Measurements from ENCODE around the gene PISD.
"Not testable (repeated sequence)": the region's sequence is repeated elsewhere in the genome, so short reads cannot be mapped to it uniquely, and the experiment has no call there.

PISD gene

DNA sequence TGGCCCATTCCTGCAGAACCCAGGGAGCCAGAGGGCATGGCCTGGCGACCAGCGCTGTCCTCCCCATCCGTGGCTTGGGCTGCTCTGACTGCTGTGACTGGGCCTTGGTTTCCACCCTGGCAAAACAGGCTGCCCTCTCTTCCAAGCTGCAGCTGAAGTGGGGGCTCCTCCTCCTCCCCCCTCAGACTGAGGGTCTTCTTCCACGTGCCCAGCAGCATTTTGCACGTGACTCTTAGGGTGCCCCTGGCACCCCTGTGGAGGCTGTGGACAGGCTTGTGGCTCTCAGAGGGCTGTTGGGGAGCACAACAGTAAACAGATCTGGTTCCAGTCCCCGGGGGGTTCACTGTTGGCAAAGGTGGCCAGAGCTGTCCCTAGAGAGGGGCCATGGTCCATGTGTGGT lies 51.4 kb downstream of the PISD start:
- DNase-seq (ENCODE audit: low read depth in 2 of 2), result no peak

DNA sequence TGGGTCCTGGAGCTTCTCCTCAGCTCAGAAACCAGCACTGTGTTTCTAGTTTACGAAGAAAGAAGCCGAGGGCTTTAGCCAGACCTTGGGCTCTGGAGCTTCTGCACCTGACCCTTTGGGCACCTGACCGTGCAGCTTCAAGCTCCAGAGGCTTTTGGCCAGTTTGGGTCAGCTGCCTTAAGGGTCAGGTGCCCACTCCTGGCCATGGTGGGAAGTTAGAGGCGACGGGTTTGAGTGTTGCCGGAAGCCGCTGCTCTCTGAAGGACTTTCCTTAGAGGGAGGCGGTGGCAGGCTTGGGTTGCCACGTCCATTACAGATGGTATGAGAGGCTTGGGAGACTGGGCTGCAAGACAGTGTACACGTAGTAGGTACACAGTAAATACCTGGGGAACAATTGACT lies 52.3 kb downstream of the PISD start:
- DNase-seq (ENCODE audit: low read depth in 2 of 2), result no peak

GRCh38 chr22:31607696-31608095 lies 54.3 kb downstream of the PISD start:
- no peak for DNase-seq (ENCODE audit: low read depth in 2 of 2)

GRCh38 chr22:31605851-31606585 lies 56.0 kb downstream of the PISD start:
- DNase-seq (ENCODE audit: low read depth in 2 of 2), result no peak

DNA sequence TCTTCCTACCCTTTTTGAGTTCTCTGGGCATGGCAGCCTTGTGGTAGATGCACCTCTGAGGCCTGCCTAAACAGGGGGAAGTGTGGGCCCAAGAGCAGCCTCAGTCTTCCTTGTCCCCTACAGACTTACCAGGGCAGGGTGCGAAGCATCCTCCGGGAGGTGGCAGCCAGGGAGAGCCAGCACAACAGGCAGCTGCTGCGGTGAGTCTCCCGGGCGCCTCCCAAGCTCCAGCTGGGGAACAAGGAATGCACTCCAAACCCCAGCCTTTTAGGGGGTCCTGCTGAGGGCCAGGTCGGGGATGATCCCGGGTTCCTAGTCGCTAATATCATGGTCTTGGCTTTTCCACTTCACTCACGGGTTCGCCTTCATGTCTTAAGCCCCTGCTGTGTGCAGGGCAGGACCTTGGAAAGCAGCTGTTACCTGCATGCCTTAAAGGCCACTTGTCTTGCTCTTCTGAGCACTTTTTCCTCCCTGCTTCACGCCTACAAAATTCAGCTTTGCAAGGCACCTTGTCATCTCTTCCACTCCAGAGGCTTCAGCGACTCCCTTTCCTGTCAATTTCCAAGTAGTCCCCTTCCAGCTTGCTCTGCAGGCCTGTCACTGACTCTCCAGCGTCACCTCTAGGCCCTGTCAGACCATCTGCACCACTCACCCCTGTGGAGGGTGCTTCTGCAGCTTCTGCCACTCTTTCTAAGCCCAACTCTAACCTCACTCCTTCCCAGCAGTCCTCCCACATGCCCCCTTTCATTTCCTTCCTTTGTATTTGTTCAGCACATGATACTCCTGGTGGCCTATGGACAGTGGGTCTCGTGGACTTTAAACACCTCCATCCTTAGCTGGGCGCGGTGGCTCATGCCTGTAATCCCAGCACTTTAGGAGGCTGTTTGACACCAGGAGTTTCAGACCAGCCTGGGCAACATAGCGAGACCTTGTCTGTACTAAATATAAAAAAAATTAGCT lies 57.0 kb downstream of the PISD start:
- DNase-seq (ENCODE audit: low read depth in 2 of 2), result no peak

- DNase-seq (ENCODE audit: low read depth in 2 of 2), result no peak
These were observed 57.8 kb downstream of the PISD start for GRCh38 chr22:31604137-31604705.

DNA sequence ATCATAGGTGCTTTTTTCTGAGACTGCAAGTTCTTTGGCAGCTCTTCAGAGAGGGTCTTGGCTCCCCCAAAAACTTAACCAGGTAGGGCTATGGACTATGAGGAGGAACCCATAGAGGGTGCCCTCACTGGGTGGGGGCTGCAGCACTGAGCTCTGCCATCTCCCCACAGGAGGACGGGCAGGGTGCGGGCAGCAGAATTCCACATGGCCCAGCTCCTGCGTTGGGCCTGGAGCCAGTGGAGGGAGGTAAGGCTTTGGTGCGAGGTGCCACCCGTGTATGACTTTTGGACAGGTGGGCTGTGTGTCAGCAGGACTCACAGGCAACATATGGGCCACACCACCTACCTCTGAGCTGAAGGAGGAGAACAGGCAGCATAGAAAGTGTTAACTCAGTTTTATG lies 58.4 kb downstream of the PISD start:
- DNase-seq (ENCODE audit: low read depth in 2 of 2), result no peak

DNA sequence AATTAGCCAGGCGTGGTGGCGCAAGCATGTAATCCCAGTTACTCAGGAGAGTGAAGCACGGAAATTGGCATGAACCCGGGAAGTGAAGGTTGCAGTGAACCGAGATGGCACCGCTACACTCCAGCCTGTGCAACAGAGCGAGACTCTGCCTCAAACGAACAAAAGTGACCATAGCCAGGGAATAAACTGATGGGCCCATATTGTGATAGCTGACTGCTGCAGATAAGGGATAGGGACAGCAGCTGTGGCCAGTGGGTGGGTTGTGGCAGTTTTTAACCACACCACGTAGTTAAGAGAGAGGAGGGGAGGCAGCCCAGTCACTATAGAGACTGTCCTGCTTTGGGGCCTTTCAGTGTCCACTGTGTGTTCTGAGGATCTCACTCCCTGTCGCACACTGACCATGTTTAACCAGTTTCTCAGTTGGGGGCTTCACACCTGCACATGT lies 58.9 kb downstream of the PISD start:
- DNase-seq (ENCODE audit: low read depth in 2 of 2), result no peak

DNA sequence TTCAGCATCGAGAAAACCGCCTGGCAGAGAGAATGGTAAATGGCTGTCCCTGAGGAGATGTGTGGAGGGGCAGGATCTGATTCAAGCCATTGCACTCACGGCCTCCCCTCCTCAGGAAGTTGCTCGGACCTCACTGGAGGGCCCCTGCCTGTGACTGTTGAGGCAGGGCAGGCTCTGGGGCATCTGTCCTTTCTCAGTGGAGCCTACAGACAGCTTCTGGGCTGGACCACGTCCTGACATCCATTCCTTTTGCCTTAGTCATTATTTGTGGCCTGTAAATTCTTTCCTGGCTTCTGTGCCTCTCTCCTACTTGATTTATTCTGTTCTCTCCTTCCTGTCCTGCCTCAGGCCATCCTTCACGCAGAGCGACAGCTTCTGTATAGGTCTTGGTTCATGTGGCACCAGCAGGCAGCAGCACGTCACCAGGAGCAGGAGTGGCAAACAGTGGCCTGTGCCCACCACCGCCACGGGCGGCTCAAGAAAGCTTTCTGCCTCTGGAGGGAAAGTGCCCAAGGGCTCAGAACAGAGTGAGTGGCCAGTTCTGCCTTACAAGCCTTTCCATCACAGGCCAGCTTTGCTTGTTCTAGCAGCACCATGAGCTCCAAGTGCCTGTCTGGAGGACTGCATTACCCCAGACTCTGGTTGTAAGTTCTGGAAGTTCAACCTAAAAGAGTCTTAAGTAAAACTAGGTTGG lies 59.6 kb downstream of the PISD start:
- no peak for DNase-seq (ENCODE audit: low read depth in 2 of 2)

GRCh38 chr22:31595271-31595670 lies 66.7 kb downstream of the PISD start:
- no peak for DNase-seq (ENCODE audit: low read depth in 2 of 2)

DNA sequence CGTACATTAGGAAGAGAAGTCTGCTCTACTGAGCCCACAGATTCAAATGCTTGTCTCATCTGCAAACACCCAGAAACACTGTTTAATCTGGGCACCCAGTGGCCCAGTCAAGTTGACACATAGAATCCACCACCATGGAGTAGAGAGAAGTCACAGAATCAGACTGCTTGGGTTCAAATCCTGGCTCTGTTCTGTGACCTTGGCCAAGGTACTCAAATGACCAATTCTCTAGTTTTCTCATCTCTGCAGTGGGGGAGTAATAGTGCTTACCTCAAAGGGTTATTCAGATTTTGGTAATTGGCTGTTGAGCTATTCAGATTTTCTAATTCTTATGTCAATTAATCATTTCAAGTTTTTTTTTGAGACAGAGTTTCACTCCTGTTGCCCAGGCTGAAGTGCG lies 71.9 kb downstream of the PISD start:
- DNase-seq (ENCODE audit: low read depth in 2 of 2), result not testable (repeated sequence)

DNA sequence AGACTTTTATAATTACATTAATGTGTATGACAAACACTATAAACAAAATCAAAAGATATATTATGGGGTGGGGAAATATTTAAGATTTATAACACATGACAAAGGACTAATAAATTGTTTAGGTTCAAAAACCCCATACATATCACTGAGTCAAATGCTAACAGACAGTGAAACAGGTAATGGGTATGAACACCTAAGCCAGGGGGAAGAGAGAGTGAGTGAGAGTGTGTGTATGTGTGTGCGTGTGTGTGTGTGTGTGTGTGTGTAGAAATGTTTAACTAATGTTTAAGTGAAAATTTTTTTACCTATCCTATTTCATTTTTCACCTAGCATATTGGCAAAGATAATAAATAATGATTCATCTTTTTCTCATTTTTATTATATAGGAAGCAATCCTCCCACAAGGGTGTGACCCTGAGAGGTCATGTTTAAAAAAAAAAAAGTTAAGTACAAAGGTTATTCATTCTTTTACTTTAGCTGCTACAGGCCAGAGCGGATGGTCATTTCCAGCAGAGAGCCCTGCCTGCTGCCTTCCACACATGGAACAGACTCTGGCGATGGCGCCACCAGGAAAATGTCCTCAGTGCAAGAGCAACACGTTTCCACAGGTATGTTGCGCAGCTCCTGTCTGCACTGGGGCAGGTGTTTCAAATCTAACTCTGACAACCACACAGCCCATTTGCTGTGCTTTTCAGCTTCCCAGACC lies 72.9 kb downstream of the PISD start:
- DNase-seq (ENCODE audit: low read depth in 2 of 2), result no peak

- DNase-seq (ENCODE audit: low read depth in 2 of 2), result no peak
These were observed 75.7 kb downstream of the PISD start for GRCh38 chr22:31586137-31586920.

- DNase-seq (ENCODE audit: low read depth in 2 of 2), result peak; percentile 9 to 14
These were observed 76.7 kb downstream of the PISD start for GRCh38 chr22:31585161-31585859.

GRCh38 chr22:31584804-31585160 lies 77.2 kb downstream of the PISD start:
- no peak for DNase-seq (ENCODE audit: low read depth in 2 of 2)

DNA sequence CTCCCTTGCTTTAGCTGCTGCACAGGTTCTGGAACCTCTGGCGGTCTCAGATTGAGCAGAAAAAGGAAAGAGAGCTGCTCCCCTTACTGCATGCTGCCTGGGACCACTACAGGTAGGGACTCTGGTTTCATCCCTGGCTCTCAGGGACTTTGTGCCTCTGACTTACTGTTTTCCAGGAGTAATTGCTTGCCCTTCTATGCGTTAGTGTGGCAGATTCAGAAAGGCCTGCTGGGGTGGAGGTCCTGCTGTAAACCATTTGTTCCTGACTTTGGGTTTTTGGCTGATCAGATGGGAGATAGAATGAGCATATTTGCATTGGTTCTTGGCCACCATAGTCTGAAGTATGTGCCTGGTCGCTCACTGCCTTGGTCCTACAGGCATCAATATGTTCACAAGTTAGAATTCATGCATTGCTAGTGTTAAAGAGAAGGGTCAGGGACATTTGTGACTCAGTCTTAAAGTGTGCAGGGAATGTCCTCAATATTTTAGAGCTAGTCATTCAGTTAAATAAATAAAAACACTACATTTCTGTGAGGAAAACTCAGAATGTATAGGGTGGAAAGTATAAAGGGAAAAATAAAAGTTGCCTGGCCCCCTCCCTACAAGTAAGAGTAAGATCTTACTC lies 78.0 kb downstream of the PISD start:
- no peak for DNase-seq (ENCODE audit: low read depth in 2 of 2)

- no peak for DNase-seq (ENCODE audit: low read depth in 2 of 2)
These were observed 82.2 kb downstream of the PISD start for GRCh38 chr22:31579835-31580242.

DNA sequence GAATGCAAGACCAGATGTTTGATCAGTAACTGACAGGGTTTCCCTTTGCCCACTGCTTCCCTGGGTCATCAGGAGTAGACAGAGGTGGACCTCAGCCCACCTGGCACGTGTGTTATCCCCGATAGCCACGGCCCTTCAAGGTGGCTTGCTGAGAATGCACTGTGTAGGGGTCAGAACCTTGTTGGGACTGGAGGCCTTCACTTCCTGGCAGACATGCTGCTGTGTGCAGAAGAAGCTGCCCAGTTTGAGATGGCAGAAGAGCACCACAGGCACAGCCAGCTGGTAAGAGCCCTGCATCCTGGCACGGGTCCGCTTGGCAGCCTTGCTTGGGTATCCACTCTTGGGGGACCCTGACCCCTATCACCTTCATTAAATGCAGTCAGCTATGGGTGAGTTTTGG lies 83.8 kb downstream of the PISD start:
- DNase-seq (ENCODE audit: low read depth in 2 of 2), result no peak

- DNase-seq (ENCODE audit: low read depth in 2 of 2), result no peak
These were observed 84.3 kb downstream of the PISD start for GRCh38 chr22:31577711-31578110.

DNA sequence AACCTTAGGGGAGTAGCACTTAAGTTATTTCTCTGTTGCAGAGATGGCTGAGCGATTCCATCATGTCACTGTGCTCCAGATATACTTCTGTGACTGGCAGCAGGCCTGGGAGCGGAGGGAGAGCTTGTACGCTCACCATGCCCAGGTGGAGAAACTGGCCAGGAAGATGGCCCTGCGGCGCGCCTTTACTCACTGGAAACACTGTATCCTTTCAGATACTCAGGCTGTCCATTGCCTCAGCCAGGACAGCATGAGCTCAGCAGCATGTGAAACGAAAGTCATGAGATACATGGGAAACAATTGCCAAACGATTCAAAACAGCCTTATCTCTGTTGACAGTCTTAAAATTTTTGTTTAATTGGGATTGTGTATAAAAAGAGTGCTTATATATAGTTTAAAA lies 86.8 kb downstream of the PISD start:
- no peak for DNase-seq (ENCODE audit: low read depth in 2 of 2)

All from stimulated activated CD4-positive, alpha-beta T cell treated with anti-CD3 and anti-CD28 coated beads, Interleukin-4, amount 100 ng/mL, for 48 hours (primary cell).